ENCODE results near the gene UCMA. TPM values are rescaled to one million over a fixed set of nuclear protein-coding genes. Genes with fewer than 3 reads are reported as not detected.

UCMA gene
- total and polyA plus RNA-seq, 9 of the 15 experiments (the other 6 are each of a cell fraction or from before 2014, with no cell fraction given) = not detected

- TF ChIP-seq ZNF407 (IDR thresholded peaks at IDR 0.05; ENCODE audit: low read depth) (no peak), MBD2 (IDR thresholded peaks at IDR 0.05; ENCODE audit: borderline replicate concordance, low read depth) (no peak), HNRNPUL1 (IDR thresholded peaks at IDR 0.05; ENCODE audit: low read length) (no peak), ZNF146 (CRISPR knock-in tag; IDR thresholded peaks at IDR 0.05; ENCODE audit: unreplicated experiment) (no peak), SPI1 (IDR thresholded peaks at IDR 0.05; ENCODE audit: borderline replicate concordance, low read depth, low read length) (no peak), SNIP1 (IDR thresholded peaks at IDR 0.05; ENCODE audit: low read depth) (no peak), EP400 (IDR thresholded peaks at IDR 0.05) (no peak), ZNF644 (tag; IDR thresholded peaks at IDR 0.05; ENCODE audit: low read depth) (0 out of 2 replicates have a peak, but pooled peaks have one; percentile 51), REST (IDR thresholded peaks at IDR 0.05; ENCODE audit: borderline replicate concordance) (no peak), REST (CRISPR knock-in tag; IDR thresholded peaks at IDR 0.05; ENCODE audit: low read depth) (no peak), ATF2 (CRISPR knock-in tag; IDR thresholded peaks at IDR 0.05) (no peak), TCF7L2 (IDR thresholded peaks at IDR 0.05; ENCODE audit: low read depth, low read length) (no peak)
Measured at GRCh38 chr10:13268841-13269240, 34.7 kb upstream of the UCMA start (continued).

Data from K562 (cell line).